B cell (primary cell): ENCODE measurements around the gene CAPG. TPM values are rescaled to one million over a fixed set of nuclear protein-coding genes. Genes with fewer than 3 reads are reported as not detected.

Source experiments
- polyA plus RNA-seq: library from polyadenylated mRNA; depleted of rRNA; stranded (reverse); fragments of >200 nt; gene quantifications from 2 replicates; pipeline ENCODE4 v1.2.3, GENCODE V29; 2012
- small RNA-seq: library from RNA; depleted of rRNA; stranded (forward); fragments of <200 nt; gene quantifications from one replicate; pipeline ENCODE3, GENCODE V24; 2012; ENCODE audit warnings: low replicate concordance, low read depth; ENCODE audit not compliant: insufficient read length
- total RNA-seq, 2 donors: library from RNA; stranded (reverse); fragments of 120-200 nt in 1 of 2; gene quantifications; 1 replicate in 1 of 2; 2 replicates in 1 of 2; pipeline versions ENCODE4 v1.2.3 to v1.2.4, GENCODE V29; 2013 to 2022

CAPG gene
- total and polyA plus RNA-seq, 2 donors (not counting 1 experiment from before 2014, with no cell fraction given): 158 to 210 TPM

Small RNA genes lying within 50 kb of the gene (small RNA-seq; reads per million reads assigned to genes)
- gene AC062037.1: not detected
- gene AC062037.2: not detected
- not detected for gene RF00019
- not detected for gene RN7SL113P
- not detected for gene RN7SL251P

Other genes with a start within 250 kb of the CAPG start
- gene TGOLN2, start 82.4 kb downstream of the CAPG start, total RNA-seq: 172 and 181 TPM in 2 replicates
- 106 and 122 TPM in 2 replicates for gene TGOLN2, start 82.4 kb downstream of the CAPG start, polyA plus RNA-seq
- gene RETSAT, start 55.8 kb downstream of the CAPG start, total RNA-seq: 23.8 and 28.1 TPM in 2 replicates
- gene RETSAT, start 55.8 kb downstream of the CAPG start, polyA plus RNA-seq: 9.9 and 13.0 TPM in 2 replicates
- 34.0 and 34.3 TPM in 2 replicates for gene ELMOD3, start 55.6 kb downstream of the CAPG start, total RNA-seq
- 51.8 and 57.6 TPM in 2 replicates for gene ELMOD3, start 55.6 kb downstream of the CAPG start, polyA plus RNA-seq
- 1.1 and 1.6 TPM in 2 replicates for gene SH2D6, start 8.3 kb upstream of the CAPG start, total RNA-seq
- 0.27 TPM in 1 of 2 replicates, not detected in the other for gene SH2D6, start 8.3 kb upstream of the CAPG start, polyA plus RNA-seq
- 177 and 190 TPM in 2 replicates for gene MAT2A, start 128.8 kb upstream of the CAPG start, total RNA-seq
- 130 and 133 TPM in 2 replicates for gene MAT2A, start 128.8 kb upstream of the CAPG start, polyA plus RNA-seq
- gene GGCX, start 151.1 kb upstream of the CAPG start, total RNA-seq: 33.0 and 36.8 TPM in 2 replicates
- gene GGCX, start 151.1 kb upstream of the CAPG start, polyA plus RNA-seq: 23.5 and 28.8 TPM in 2 replicates
- 73.1 and 73.8 TPM in 2 replicates for gene VAMP8, start 167.2 kb upstream of the CAPG start, total RNA-seq
- gene VAMP8, start 167.2 kb upstream of the CAPG start, polyA plus RNA-seq: 68.7 and 96.6 TPM in 2 replicates
- 10.9 and 16.9 TPM in 2 replicates for gene VAMP5, start 174.1 kb upstream of the CAPG start, total RNA-seq
- gene VAMP5, start 174.1 kb upstream of the CAPG start, polyA plus RNA-seq: 18.0 and 28.6 TPM in 2 replicates
- 67.3 and 76.6 TPM in 2 replicates for gene RNF181, start 185.4 kb upstream of the CAPG start, total RNA-seq
- gene RNF181, start 185.4 kb upstream of the CAPG start, polyA plus RNA-seq: 112 and 151 TPM in 2 replicates
- gene TMEM150A, start 192.3 kb upstream of the CAPG start, total RNA-seq: 23.0 and 23.1 TPM in 2 replicates
- gene TMEM150A, start 192.3 kb upstream of the CAPG start, polyA plus RNA-seq: 18.3 and 26.4 TPM in 2 replicates
- gene C2orf68, start 201.7 kb upstream of the CAPG start, total RNA-seq: 82.4 and 90.1 TPM in 2 replicates
- gene C2orf68, start 201.7 kb upstream of the CAPG start, polyA plus RNA-seq: 24.9 and 30.5 TPM in 2 replicates
- 51.5 and 57.2 TPM in 2 replicates for gene USP39, start 205.8 kb upstream of the CAPG start, total RNA-seq
- gene USP39, start 205.8 kb upstream of the CAPG start, polyA plus RNA-seq: 61.1 and 67.1 TPM in 2 replicates